ENCODE measurements around the gene MACROD2.
A peak's percentile ranks its signal among the peaks of the same experiment; 100 is the strongest.

Gene MACROD2

DNA sequence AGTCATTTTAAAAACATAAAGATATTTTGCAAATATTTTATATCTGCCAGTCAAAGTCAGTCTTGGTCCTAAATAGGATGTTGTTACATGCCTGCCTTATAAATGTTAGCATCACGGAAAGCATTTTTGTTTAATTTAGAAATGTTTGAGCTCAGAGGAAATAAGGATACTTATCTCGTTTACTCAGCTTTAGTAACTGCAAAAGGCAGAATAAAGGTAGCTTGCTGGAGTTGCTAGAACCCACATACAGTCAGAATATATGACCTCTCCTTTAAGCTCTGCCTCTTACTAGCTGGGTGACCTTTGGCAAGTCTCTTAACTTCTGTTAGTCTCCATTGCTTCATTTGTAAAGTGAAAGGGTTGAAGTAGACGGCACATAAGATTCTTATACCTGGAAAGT is 1710.7 kb downstream of the MACROD2 start:
- no peak for DNase-seq (ENCODE audit: extremely low spot score)
- TF ChIP-seq, protein P1, sequence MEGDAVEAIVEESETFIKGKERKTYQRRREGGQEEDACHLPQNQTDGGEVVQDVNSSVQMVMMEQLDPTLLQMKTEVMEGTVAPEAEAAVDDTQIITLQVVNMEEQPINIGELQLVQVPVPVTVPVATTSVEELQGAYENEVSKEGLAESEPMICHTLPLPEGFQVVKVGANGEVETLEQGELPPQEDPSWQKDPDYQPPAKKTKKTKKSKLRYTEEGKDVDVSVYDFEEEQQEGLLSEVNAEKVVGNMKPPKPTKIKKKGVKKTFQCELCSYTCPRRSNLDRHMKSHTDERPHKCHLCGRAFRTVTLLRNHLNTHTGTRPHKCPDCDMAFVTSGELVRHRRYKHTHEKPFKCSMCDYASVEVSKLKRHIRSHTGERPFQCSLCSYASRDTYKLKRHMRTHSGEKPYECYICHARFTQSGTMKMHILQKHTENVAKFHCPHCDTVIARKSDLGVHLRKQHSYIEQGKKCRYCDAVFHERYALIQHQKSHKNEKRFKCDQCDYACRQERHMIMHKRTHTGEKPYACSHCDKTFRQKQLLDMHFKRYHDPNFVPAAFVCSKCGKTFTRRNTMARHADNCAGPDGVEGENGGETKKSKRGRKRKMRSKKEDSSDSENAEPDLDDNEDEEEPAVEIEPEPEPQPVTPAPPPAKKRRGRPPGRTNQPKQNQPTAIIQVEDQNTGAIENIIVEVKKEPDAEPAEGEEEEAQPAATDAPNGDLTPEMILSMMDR (IDR thresholded peaks at IDR 0.05; ENCODE audit: control extremely low read depth, extremely low read depth, low read depth, missing control alignments): no peak
- ChIA-PET CTCF (interaction anchor here (0.8 to 5.4 kb wide), 3 partner anchors 8 to 1056 kb away, joined by 3 to 49 read pairs (median 3); no protein-coding TSS in a partner anchor), POLR2A (no interaction called here)

DNA sequence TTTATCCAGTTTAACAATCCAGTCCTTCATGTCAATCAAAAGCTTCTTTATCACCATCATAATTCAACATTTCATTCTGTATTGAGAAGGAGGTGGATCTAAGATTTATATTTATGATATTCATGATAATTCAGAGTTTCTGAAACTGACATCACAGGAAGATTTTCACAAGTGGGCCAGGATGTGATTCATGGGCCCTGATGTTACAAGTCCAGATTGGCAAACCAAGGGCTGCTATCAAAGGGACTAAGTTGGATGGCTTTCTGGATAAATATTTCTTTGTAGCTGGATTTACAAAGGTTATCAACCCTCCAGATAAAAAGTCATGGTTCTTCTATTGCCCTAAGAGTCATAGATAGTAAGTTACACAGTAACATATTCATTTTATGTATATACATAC is 1711.4 kb downstream of the MACROD2 start:
- ChIA-PET CTCF (interaction anchor here (1.1 to 5.4 kb wide), 3 partner anchors 7 to 768 kb away, joined by 3 to 49 read pairs (median 6); no protein-coding TSS in a partner anchor), POLR2A (no interaction called here)
- no peak for DNase-seq (ENCODE audit: extremely low spot score)
- TF ChIP-seq, protein P1 (IDR thresholded peaks at IDR 0.05; ENCODE audit: control extremely low read depth, extremely low read depth, low read depth, missing control alignments): no peak

DNA sequence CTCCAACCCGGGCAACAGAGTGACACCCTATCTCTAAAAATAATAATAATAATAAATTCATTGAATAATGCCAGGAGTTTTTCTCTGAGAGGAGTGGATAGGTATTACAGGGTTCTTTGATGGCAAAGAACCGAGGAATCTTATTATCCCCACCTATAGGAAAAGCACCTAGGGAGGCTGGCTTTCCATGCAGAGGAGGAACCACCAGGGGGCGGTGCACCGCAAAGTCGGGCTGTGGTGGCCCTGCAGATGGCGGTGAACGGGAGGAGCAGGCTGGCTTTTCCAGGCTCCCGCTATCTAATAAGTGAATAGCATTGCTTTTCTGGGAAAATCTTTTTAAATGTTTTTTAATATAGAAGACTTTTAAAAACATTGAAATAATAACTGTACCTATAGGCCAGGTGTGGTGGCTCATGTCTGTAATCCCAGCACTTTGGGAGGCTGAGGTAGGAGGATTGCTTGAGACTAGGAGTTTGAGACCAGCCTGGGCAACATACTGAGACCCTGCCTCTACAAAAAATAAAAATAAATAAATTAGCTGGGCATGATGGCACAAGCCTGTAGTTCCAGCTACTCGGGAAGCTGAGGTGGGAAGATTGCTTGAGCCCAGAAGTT is 1713.8 kb downstream of the MACROD2 start:
- ChIA-PET POLR2A (no interaction called here), CTCF (interaction anchor here (0.7 to 5.4 kb wide), 10 partner anchors 8 to 1053 kb away, joined by 3 to 49 read pairs (median 6); no protein-coding TSS in a partner anchor)
- TF ChIP-seq, protein P1 (IDR thresholded peaks at IDR 0.05; ENCODE audit: control extremely low read depth, extremely low read depth, low read depth, missing control alignments): peak; percentile 71
- DNase-seq (ENCODE audit: extremely low spot score): peak; percentile 64

DNA sequence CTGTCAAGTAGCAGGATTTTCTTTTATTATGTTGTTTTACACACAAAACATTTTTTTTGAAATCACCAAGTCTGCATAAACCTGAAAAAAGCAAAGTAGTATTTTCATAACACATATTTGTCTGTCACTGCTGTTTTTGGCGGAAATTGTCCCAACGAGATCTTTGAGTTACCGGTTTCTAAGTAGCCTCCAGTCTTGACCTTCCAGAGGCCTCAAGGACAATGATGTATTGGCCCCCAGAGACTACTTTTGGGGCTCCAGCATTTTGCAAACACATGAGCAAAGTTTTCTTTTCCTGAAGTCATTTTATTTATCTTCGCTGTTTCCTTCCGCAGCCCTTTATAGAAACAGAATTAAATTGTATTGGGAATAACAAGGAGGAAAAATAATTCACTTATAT is 1715.3 kb downstream of the MACROD2 start:
- TF ChIP-seq, protein P1 (IDR thresholded peaks at IDR 0.05; ENCODE audit: control extremely low read depth, extremely low read depth, low read depth, missing control alignments): no peak
- CTCF ChIA-PET: interaction anchor here (1.5 to 3.3 kb wide), 2 partner anchors 8 to 14 kb away, joined by 4 to 23 read pairs; no protein-coding TSS in a partner anchor
- no peak for DNase-seq (ENCODE audit: extremely low spot score)
- POLR2A ChIA-PET: no interaction called here

DNA sequence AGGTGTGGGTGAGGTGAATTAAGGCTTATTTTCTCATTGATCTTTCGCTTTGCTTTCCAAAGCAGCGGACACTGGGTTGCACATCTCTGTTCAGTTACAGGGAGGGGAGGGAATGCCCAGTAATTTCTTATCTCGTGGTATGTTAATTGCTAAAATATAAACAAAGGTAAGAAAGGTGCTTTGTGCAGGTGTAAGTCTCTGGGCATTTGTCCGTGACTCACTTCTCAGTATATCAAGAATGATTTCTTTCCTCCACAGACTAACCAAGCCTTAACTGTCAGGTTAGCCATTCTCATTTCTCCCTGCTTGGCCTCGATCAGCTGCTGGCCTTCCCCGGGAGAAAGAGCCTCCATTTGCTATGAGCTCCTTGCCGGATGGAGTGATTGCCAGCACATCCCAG is 1715.9 kb downstream of the MACROD2 start:
- CTCF ChIA-PET: no interaction called here
- POLR2A ChIA-PET: no interaction called here
- TF ChIP-seq, protein P1 (IDR thresholded peaks at IDR 0.05; ENCODE audit: control extremely low read depth, extremely low read depth, low read depth, missing control alignments): no peak
- no peak for DNase-seq (ENCODE audit: extremely low spot score)

DNA sequence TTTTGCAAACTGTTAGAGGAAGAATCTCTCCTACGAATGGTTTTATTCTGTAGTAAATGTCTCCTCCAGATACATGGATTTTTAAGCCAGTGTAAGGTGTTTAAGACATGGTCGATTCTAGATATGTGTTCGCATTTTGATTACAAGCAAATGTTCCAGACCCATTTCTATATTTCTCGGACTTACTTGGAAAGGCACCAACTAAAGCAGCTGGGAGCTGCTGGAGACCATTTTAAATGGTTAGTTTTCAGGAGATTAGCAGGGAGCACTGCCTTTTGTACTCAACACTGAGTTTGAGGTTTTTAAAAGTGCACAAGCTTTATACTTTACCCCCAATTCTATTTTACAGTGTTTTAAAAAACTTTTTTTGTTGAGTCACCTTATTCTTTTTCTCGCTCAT is 1720.9 kb downstream of the MACROD2 start:
- TF ChIP-seq, protein P1 (IDR thresholded peaks at IDR 0.05; ENCODE audit: control extremely low read depth, extremely low read depth, low read depth, missing control alignments): no peak
- POLR2A ChIA-PET: no interaction called here
- DNase-seq (ENCODE audit: extremely low spot score): no peak
- CTCF ChIA-PET: no interaction called here
